Measurements from ENCODE around the gene LARGE2.

DNA sequence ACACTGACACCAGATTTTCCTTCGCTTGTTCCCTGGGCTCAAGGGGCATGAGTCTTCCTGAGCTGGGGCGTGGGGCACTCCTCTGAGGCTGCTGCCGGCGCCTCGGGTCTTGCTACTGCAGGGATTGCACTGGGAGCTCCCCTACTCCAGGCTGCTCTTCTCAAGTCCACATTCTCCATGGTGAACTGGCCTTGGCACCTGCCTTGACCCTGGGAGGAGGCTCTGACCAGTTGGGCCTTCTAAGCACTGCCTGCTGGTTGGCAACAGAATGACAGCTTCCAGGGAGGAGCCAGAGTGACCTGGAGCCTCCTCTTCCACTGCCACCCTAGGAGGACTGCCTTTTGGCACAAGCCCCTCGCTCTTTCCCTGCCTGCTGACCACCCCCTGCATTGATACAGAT, 24.9 kb upstream of the LARGE2 start:
- TF ChIP-seq EZH2 (IDR thresholded peaks at IDR 0.05; ENCODE audit: low read depth, unreplicated experiment) (no peak), ZNF331 (CRISPR knock-in tag; IDR thresholded peaks at IDR 0.05; ENCODE audit: low read depth) (no peak), POLR2AphosphoS5 (IDR thresholded peaks at IDR 0.05; ENCODE audit: low read depth) (no peak), JUNB (IDR thresholded peaks at IDR 0.05; ENCODE audit: unreplicated experiment) (no peak), EZH2phosphoT487 (IDR thresholded peaks at IDR 0.05; ENCODE audit: unreplicated experiment) (no peak), CREB1 (CRISPR knock-in tag; IDR thresholded peaks at IDR 0.05; ENCODE audit: low read depth) (no peak), ZNF114 (CRISPR knock-in tag; IDR thresholded peaks at IDR 0.05) (no peak), ZNF462 (CRISPR knock-in tag; IDR thresholded peaks at IDR 0.05) (no peak), NANOG (IDR thresholded peaks at IDR 0.05; ENCODE audit: borderline replicate concordance) (no peak)
- TF ChIP-seq, protein P1, sequence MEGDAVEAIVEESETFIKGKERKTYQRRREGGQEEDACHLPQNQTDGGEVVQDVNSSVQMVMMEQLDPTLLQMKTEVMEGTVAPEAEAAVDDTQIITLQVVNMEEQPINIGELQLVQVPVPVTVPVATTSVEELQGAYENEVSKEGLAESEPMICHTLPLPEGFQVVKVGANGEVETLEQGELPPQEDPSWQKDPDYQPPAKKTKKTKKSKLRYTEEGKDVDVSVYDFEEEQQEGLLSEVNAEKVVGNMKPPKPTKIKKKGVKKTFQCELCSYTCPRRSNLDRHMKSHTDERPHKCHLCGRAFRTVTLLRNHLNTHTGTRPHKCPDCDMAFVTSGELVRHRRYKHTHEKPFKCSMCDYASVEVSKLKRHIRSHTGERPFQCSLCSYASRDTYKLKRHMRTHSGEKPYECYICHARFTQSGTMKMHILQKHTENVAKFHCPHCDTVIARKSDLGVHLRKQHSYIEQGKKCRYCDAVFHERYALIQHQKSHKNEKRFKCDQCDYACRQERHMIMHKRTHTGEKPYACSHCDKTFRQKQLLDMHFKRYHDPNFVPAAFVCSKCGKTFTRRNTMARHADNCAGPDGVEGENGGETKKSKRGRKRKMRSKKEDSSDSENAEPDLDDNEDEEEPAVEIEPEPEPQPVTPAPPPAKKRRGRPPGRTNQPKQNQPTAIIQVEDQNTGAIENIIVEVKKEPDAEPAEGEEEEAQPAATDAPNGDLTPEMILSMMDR (conservative IDR thresholded peaks at IDR 0.05; ENCODE audit: low read depth in 2 of 2): no peak
- TF ChIP-seq, protein P2, sequence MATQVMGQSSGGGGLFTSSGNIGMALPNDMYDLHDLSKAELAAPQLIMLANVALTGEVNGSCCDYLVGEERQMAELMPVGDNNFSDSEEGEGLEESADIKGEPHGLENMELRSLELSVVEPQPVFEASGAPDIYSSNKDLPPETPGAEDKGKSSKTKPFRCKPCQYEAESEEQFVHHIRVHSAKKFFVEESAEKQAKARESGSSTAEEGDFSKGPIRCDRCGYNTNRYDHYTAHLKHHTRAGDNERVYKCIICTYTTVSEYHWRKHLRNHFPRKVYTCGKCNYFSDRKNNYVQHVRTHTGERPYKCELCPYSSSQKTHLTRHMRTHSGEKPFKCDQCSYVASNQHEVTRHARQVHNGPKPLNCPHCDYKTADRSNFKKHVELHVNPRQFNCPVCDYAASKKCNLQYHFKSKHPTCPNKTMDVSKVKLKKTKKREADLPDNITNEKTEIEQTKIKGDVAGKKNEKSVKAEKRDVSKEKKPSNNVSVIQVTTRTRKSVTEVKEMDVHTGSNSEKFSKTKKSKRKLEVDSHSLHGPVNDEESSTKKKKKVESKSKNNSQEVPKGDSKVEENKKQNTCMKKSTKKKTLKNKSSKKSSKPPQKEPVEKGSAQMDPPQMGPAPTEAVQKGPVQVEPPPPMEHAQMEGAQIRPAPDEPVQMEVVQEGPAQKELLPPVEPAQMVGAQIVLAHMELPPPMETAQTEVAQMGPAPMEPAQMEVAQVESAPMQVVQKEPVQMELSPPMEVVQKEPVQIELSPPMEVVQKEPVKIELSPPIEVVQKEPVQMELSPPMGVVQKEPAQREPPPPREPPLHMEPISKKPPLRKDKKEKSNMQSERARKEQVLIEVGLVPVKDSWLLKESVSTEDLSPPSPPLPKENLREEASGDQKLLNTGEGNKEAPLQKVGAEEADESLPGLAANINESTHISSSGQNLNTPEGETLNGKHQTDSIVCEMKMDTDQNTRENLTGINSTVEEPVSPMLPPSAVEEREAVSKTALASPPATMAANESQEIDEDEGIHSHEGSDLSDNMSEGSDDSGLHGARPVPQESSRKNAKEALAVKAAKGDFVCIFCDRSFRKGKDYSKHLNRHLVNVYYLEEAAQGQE (IDR thresholded peaks at IDR 0.05; ENCODE audit: unreplicated experiment): no peak
- TF ChIP-seq, protein P3, sequence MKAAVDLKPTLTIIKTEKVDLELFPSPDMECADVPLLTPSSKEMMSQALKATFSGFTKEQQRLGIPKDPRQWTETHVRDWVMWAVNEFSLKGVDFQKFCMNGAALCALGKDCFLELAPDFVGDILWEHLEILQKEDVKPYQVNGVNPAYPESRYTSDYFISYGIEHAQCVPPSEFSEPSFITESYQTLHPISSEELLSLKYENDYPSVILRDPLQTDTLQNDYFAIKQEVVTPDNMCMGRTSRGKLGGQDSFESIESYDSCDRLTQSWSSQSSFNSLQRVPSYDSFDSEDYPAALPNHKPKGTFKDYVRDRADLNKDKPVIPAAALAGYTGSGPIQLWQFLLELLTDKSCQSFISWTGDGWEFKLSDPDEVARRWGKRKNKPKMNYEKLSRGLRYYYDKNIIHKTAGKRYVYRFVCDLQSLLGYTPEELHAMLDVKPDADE (IDR thresholded peaks at IDR 0.05): no peak
